ENCODE data around the gene TARS1.

DNA sequence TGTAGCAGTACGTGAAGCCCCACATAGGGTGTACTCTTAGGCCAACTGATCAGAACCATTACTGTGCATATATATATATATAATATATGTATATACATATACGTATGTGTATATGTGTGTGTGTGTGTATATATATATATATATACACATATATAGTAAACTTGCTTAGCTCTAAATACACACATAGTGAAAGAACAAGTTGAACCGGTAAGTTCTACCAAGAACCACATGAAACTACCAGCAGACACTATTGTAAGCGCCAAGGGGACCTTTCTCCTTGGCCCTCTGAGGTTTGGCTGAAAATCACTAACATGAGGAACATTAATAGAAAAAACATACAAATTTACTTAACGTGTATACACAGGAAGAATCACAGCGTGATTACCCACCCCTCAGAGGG lies 1.8 kb upstream of the TARS1 start:
- TF ChIP-seq, protein P1, sequence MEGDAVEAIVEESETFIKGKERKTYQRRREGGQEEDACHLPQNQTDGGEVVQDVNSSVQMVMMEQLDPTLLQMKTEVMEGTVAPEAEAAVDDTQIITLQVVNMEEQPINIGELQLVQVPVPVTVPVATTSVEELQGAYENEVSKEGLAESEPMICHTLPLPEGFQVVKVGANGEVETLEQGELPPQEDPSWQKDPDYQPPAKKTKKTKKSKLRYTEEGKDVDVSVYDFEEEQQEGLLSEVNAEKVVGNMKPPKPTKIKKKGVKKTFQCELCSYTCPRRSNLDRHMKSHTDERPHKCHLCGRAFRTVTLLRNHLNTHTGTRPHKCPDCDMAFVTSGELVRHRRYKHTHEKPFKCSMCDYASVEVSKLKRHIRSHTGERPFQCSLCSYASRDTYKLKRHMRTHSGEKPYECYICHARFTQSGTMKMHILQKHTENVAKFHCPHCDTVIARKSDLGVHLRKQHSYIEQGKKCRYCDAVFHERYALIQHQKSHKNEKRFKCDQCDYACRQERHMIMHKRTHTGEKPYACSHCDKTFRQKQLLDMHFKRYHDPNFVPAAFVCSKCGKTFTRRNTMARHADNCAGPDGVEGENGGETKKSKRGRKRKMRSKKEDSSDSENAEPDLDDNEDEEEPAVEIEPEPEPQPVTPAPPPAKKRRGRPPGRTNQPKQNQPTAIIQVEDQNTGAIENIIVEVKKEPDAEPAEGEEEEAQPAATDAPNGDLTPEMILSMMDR (IDR thresholded peaks at IDR 0.05): no peak
- no peak for TF ChIP-seq EP300 (IDR thresholded peaks at IDR 0.05)
- no peak for TF ChIP-seq POLR2A (IDR thresholded peaks at IDR 0.05)

All from tibial nerve (tissue), 4 donors.